ENCODE data around the gene IRAK1.

- no peak for TF ChIP-seq CTCF (IDR thresholded peaks at IDR 0.05 in 2 of 3, conservative IDR thresholded peaks at IDR 0.05 in 1 of 3; ENCODE audit: borderline replicate concordance in 1 of 3, insufficient read depth in 1 of 3, low read depth in 2 of 3, low read length in 2 of 3)
- no peak for TF ChIP-seq POLR2A (IDR thresholded peaks at IDR 0.05; ENCODE audit: borderline replicate concordance, extremely low read depth, insufficient read depth, insufficient read length)
- no peak for TF ChIP-seq REST (IDR thresholded peaks at IDR 0.05; ENCODE audit: low read depth)
- TF ChIP-seq ELF1 (IDR thresholded peaks at IDR 0.05; ENCODE audit: borderline replicate concordance, low read depth): no peak
- TF ChIP-seq POLR2AphosphoS5 (IDR thresholded peaks at IDR 0.05; ENCODE audit: low read depth, low read length): no peak
- TF ChIP-seq ZFX (IDR thresholded peaks at IDR 0.05): no peak
- no peak for TF ChIP-seq EZH2phosphoT487 (IDR thresholded peaks at IDR 0.05; ENCODE audit: borderline replicate concordance)
- no peak for TF ChIP-seq CBX3 (IDR thresholded peaks at IDR 0.05; ENCODE audit: low read depth)
- no peak for TF ChIP-seq EZH2 (IDR thresholded peaks at IDR 0.05)
- no peak for TF ChIP-seq JUND (IDR thresholded peaks at IDR 0.05)
- TF ChIP-seq SP1 (IDR thresholded peaks at IDR 0.05; ENCODE audit: low read depth): no peak
These were observed 8.3 kb upstream of the IRAK1 start for GRCh38 chrX:154027986-154028385.
